SK-N-MC (cell line): ENCODE measurements around the gene WRAP73.

Source experiments
- EZH2 ChIP-seq: fragments of 200-600 bp; sonication (generic); IDR thresholded peaks from one replicate; pipeline ENCODE4 v1.6.1; 2017; ENCODE audit warnings: antibody characterized with exemption
- FOXP2 ChIP-seq: optimal IDR thresholded peaks from 2 replicates; pipeline ENCODE3; 2011; ENCODE audit warnings: mild to moderate bottlenecking, moderate library complexity; ENCODE audit not compliant: insufficient read depth; ENCODE audit errors: extremely low read length, control extremely low read depth
- POLR2AphosphoS5 ChIP-seq: IDR thresholded peaks from 2 replicates; pipeline ENCODE4 v1.6.1; 2012; ENCODE audit warnings: mild to moderate bottlenecking, low read depth, low read length, borderline replicate concordance

GRCh38 chr1:3638027-3638426, 11.9 kb downstream of the WRAP73 start:
- no peak for TF ChIP-seq EZH2
- TF ChIP-seq POLR2AphosphoS5: no peak
- TF ChIP-seq FOXP2: no peak
